NT2/D1 (cell line): ENCODE data around the gene C1orf159.
"Not testable (repeated sequence)": the region's sequence is repeated elsewhere in the genome, so short reads cannot be mapped to it uniquely, and the experiment has no call there.

ENCODE experiments used
- DNase-seq: peaks from one replicate; pipeline ENCODE4 v3.0.0-alpha.2; 2011; ENCODE audit warnings: low read depth, low spot score
- H3K27me3 ChIP-seq: 2 replicates; pipeline ENCODE4 v1.6.0; 2011; ENCODE audit warnings: mild to moderate bottlenecking; ENCODE audit not compliant: insufficient read length, insufficient read depth
- H3K36me3 ChIP-seq: 2 replicates; pipeline ENCODE4 v1.6.1; 2011; ENCODE audit warnings: mild to moderate bottlenecking, low read length, mixed read lengths; ENCODE audit not compliant: insufficient read depth, insufficient read length
- H3K4me1 ChIP-seq: 2 replicates; pipeline ENCODE4 v1.5.1; 2011; ENCODE audit not compliant: insufficient read depth, insufficient read length
- H3K4me3 ChIP-seq: 2 replicates; pipeline ENCODE4 v1.5.1; 2011; ENCODE audit warnings: low read depth; ENCODE audit not compliant: insufficient read length
- H3K9ac ChIP-seq: 2 replicates; pipeline ENCODE4 v1.6.0; 2011; ENCODE audit warnings: low read depth; ENCODE audit not compliant: insufficient read length
- H3K9me3 ChIP-seq: 2 replicates; pipeline ENCODE4 v1.5.1; 2011; ENCODE audit warnings: mild to moderate bottlenecking, low read length; ENCODE audit not compliant: insufficient read depth
- SUZ12 ChIP-seq: IDR thresholded peaks from 2 replicates; pipeline ENCODE4 v1.6.1; 2011; ENCODE audit not compliant: insufficient read length, insufficient read depth; ENCODE audit errors: extremely low read depth
- YY1 ChIP-seq: IDR thresholded peaks from 2 replicates; pipeline ENCODE4 v1.6.1; 2011; ENCODE audit not compliant: insufficient read length, insufficient read depth
- ZNF274 ChIP-seq: IDR thresholded peaks from 2 replicates; pipeline ENCODE4 v1.6.1; 2011; ENCODE audit warnings: mild to moderate bottlenecking, low read depth, low read length

C1orf159 gene

DNA sequence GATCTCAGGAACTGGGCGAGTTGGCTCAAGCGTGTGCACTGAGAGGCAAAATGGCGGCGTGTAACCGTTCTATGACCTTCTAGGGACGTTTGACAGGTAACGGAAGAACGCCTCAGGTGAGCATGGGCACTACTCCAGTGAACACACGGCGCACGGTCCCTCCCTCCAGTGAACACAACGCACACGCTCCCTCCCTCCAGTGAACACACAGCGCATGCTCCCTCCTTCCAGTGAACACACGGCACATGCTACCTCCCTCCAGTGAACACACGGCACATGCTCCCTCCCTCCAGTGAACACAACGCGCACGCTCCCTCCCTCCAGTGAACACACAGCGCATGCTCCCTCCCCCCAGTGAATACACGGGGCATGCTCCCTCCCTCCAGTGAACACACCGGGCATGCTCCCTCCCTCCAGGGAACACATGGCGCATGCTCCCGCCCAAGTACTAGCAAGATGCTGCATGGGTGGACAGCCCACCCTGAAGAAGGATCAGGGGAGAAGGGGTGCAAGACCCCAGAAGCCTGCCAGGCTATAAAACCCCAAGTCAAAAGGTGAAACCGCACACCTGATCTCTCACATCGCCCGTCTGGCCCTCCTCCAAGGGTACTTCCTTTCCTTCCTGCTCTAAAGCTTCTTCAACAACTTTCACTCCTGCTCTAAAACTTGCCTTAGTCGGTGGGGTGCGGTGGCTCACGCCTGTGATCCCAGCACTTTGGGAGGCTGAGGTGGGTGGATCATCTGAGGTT is 3.5 kb downstream of the C1orf159 start:
- peaks cover 7% of the 10 kb centered on the region; the same call in 1 of the 2 replicates for H3K9me3 ChIP-seq
- TF ChIP-seq ZNF274 (no peak), YY1 (no peak), SUZ12 (no peak)
- no peak overlapping the region for H3K9ac ChIP-seq
- peaks cover 24% of the 10 kb centered on the region for H3K36me3 ChIP-seq
- DNase-seq: no peak
- H3K4me1 ChIP-seq: peaks cover 4% of the 10 kb centered on the region
- H3K27me3 ChIP-seq: peaks cover 8% of the 10 kb centered on the region
- no peak overlapping the region for H3K4me3 ChIP-seq

DNA sequence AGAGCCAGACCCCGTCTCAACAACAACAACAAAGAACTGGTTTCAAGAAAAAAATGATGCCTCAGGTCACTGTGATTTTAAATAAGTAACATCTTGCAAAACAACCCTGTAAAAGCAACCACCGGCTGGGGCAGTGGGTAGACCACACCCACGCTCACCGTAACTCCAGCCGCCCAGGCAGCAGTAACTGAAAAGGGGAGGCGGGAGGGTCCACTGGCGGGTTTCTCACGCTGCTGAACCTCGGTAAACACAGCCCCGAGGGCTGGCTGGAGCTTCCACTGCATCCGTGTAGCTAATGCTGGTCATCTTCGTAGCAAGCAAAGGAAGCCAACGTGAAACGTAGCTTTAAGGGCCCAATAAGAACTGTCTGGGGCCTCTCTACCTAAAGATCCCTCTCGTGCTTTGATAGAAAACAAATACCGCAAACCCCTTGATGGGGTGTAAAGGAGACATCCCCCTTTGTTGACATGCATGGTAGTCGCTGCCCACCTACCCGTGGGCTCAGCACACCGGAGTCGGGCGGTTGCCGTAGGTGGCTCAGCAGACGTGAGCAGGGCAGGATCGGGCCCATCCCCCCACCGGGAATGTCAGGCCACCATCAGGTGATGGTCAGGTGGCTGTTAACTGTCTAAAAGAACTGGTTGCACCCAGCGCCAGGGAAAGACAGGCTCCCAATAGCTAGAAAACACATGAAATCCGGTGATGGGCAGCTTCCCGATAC is 4.2 kb downstream of the C1orf159 start:
- peaks cover 14% of the 10 kb centered on the region; the same call in 1 of the 2 replicates for H3K9me3 ChIP-seq
- H3K4me3 ChIP-seq: no peak overlapping the region
- H3K27me3 ChIP-seq: peaks cover 2% of the 10 kb centered on the region
- peaks cover 24% of the 10 kb centered on the region for H3K36me3 ChIP-seq
- no peak for DNase-seq
- H3K4me1 ChIP-seq: peaks cover 4% of the 10 kb centered on the region
- no peak for TF ChIP-seq ZNF274
- no peak for TF ChIP-seq YY1
- H3K9ac ChIP-seq: no peak overlapping the region

DNA sequence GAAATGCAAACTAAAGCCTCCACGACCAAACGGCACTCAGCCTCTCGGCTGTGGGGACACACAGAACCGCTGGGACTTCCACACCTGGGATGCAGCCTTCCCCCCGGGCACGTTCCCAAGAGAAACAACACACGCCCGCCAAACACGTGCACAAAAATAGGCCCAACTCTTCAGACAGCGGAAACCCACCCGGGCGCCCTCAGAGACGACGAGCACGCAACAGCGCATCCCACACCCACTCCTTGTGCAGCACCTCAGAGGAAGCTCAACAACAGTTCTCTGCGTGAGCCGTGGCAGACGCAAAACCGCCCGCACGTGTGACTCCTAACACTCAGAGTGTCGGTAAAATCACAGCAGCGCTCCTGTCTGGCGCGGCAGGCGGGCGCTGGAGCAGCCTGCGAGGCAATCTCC is 5.3 kb downstream of the C1orf159 start:
- peaks cover 4% of the 10 kb centered on the region for H3K4me1 ChIP-seq
- no peak for TF ChIP-seq YY1
- TF ChIP-seq SUZ12: no peak
- TF ChIP-seq ZNF274: no peak
- peaks cover 24% of the 10 kb centered on the region for H3K36me3 ChIP-seq
- no peak for DNase-seq
- H3K9me3 ChIP-seq: peaks cover 24% of the 10 kb centered on the region
- no peak overlapping the region for H3K4me3 ChIP-seq
- H3K9ac ChIP-seq: no peak overlapping the region
- H3K27me3 ChIP-seq: no peaks in the 10 kb centered on the region

DNA sequence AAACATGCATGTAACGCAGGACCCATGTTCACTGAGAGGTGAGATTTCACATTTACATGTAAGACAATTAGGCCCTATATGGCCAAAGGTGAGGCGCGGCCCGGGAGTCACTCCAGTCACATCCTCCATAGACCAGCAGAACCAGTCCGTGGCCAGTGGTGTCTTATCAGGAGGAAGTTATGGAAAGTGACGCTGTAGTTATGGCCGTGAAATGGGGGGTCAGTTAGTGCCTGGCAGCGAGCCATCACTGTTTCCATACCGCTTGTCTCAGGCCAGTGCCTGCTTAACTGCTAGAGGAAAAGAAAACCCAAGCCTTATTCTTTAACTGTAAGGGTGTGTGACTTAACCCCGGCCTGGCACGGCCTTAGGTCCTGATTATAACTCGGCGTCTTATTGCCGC is 6.1 kb downstream of the C1orf159 start:
- DNase-seq: no peak
- peaks cover 32% of the 10 kb centered on the region for H3K9me3 ChIP-seq
- no peak overlapping the region for H3K4me3 ChIP-seq
- H3K27me3 ChIP-seq: no peaks in the 10 kb centered on the region
- no peak overlapping the region for H3K9ac ChIP-seq
- peaks cover 24% of the 10 kb centered on the region for H3K36me3 ChIP-seq
- TF ChIP-seq SUZ12 (no peak), YY1 (no peak), ZNF274 (no peak)
- peaks cover 4% of the 10 kb centered on the region for H3K4me1 ChIP-seq

DNA sequence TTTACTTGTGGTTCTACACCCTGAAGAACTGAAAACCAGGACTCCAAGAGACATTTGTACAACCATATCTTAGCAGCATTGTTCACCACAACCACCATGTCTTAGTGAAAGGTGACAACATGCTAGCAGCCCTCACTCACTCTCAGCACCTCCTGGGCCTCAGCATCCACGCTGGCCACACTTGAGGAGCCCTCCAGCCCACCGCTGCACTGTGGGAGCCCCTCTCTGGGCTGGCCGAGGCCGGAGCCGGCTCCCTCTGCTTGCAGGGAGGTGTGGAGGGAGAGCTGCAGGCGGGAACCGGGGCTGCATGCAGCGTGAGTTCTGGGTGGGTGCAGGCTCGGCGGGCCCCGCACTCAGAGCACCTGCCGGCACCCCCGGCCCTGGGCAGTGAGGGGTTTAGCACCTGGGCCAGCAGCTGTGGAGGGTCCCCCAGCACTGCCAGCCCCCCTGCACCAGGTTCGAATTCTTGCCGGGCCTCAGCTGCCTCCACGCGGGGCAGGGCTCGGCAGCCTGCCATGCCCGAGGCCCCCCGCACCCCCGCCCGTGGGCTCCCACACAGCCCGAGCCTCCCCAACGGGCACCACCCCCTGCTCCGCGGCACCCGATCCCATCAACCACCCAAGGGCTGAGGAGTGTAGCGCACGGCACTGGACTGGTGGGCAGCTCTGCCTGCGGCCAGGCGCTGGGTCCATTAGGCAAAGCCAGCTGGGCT is 9.2 kb downstream of the C1orf159 start:
- peaks cover 2% of the 10 kb centered on the region for H3K4me1 ChIP-seq
- H3K27me3 ChIP-seq: no peaks in the 10 kb centered on the region
- TF ChIP-seq YY1 (no peak), ZNF274 (no peak), SUZ12 (no peak)
- H3K9ac ChIP-seq: no peak overlapping the region
- H3K4me3 ChIP-seq: no peak overlapping the region
- H3K9me3 ChIP-seq: peaks cover 26% of the 10 kb centered on the region
- peaks cover 9% of the 10 kb centered on the region for H3K36me3 ChIP-seq
- DNase-seq: no peak

DNA sequence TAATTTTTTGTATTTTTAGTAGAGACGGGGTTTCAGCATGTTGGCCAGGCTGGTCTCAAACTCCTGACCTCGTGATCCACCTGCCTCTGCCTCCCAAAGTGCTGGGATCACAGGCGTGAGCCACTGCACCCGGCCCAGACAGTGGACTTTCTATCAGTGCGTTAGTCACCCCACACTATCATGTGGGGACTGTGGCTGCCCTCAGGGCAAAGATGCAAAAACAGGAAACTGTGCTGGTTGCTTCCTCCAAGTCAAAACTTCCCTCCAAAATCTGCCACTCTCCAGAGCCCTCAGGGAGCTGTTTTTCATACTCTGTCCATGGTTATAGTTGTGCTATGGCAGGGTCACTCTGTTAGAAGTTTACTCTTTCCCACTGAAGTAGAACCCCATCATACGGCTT is 11.7 kb downstream of the C1orf159 start:
- DNase-seq, H3K4me3 ChIP-seq, H3K27me3 ChIP-seq, H3K4me1 ChIP-seq, H3K36me3 ChIP-seq, H3K9ac ChIP-seq: not testable (repeated sequence)
- peaks cover 32% of the 10 kb centered on the region for H3K9me3 ChIP-seq

DNA sequence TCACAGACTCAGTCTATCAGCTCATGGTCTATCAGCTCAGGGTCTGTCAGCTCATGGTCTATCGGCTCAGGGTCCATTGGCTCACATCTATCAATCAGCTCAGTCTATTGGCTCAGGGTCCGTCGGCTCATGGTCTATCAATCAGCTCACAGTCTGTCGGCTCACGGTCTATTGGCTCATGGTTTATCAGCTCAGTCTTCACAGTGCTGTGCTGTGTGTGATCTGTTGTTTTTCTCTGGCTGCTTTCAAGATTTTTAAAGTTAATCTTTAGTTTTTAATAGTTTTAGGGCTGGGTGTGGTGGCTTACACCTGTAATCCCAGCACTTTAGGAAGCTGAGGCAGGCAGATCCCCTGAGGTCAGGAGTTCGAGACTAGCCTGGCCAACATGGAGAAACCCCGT is 14.4 kb downstream of the C1orf159 start:
- Histone ChIP-seq H3K36me3 (peaks cover 3% of the 10 kb centered on the region), H3K27me3 (no peaks in the 10 kb centered on the region), H3K4me3 (no peak overlapping the region), H3K4me1 (no peaks in the 10 kb centered on the region), H3K9ac (no peak overlapping the region), H3K9me3 (peaks cover 21% of the 10 kb centered on the region)
- TF ChIP-seq ZNF274 (no peak), YY1 (no peak), SUZ12 (no peak)
- DNase-seq: no peak
